ENCODE data around the gene ASTN2.
"Not testable (repeated sequence)": the region's sequence is repeated elsewhere in the genome, so short reads cannot be mapped to it uniquely, and the experiment has no call there.

Gene ASTN2

GRCh38 chr9:116479056-116479544, 935.8 kb downstream of the ASTN2 start:
- DNase-seq (ENCODE audit: low spot score) = no peak

GRCh38 chr9:116477584-116478141, 937.2 kb downstream of the ASTN2 start:
- DNase-seq (ENCODE audit: low spot score) = no peak

- no peak for DNase-seq (ENCODE audit: low spot score)
These were observed 937.9 kb downstream of the ASTN2 start for GRCh38 chr9:116476935-116477381.

GRCh38 chr9:116476002-116476401, 938.9 kb downstream of the ASTN2 start:
- DNase-seq (ENCODE audit: low spot score) = no peak

- DNase-seq (ENCODE audit: low spot score) = no peak
These were observed 939.7 kb downstream of the ASTN2 start for GRCh38 chr9:116475201-116475600.

GRCh38 chr9:116471944-116472506, 942.8 kb downstream of the ASTN2 start:
- DNase-seq (ENCODE audit: low spot score) = no peak

GRCh38 chr9:116471093-116471906, 943.6 kb downstream of the ASTN2 start:
- no peak for DNase-seq (ENCODE audit: low spot score)

GRCh38 chr9:116468793-116469527, 945.9 kb downstream of the ASTN2 start:
- no peak for DNase-seq (ENCODE audit: low spot score)

- no peak for DNase-seq (ENCODE audit: low spot score)
These were observed 946.5 kb downstream of the ASTN2 start for GRCh38 chr9:116468369-116468768.

GRCh38 chr9:116467740-116468351, 947.0 kb downstream of the ASTN2 start:
- no peak for DNase-seq (ENCODE audit: low spot score)

- DNase-seq (ENCODE audit: low spot score) = no peak
These were observed 948.3 kb downstream of the ASTN2 start for GRCh38 chr9:116466271-116467235.

- no peak for DNase-seq (ENCODE audit: low spot score)
These were observed 949.1 kb downstream of the ASTN2 start for GRCh38 chr9:116465576-116466270.

- DNase-seq (ENCODE audit: low spot score) = no peak
These were observed 949.8 kb downstream of the ASTN2 start for GRCh38 chr9:116464987-116465571.

GRCh38 chr9:116464423-116464822, 950.4 kb downstream of the ASTN2 start:
- DNase-seq (ENCODE audit: low spot score) = no peak

- DNase-seq (ENCODE audit: low spot score) = no peak
These were observed 953.2 kb downstream of the ASTN2 start for GRCh38 chr9:116461632-116462031.

- no peak for DNase-seq (ENCODE audit: low spot score)
These were observed 954.8 kb downstream of the ASTN2 start for GRCh38 chr9:116460026-116460425.

GRCh38 chr9:116459576-116459975, 955.3 kb downstream of the ASTN2 start:
- DNase-seq (ENCODE audit: low spot score) = no peak

- DNase-seq (ENCODE audit: low spot score) = no peak
These were observed 958.3 kb downstream of the ASTN2 start for GRCh38 chr9:116456490-116457088.

GRCh38 chr9:116454539-116454938, 960.3 kb downstream of the ASTN2 start:
- DNase-seq (ENCODE audit: low spot score) = not testable (repeated sequence)

All from D341Med (cell line).